ENCODE data around the gene KHNYN.

Gene KHNYN

GRCh38 chr14:24399447-24399822 lies 30.3 kb upstream of the KHNYN start:
- H3K79me2 ChIP-seq (ENCODE audit: insufficient read depth, low read length): no peaks in the 10 kb centered on the region
- no peaks in the 10 kb centered on the region for H3K9me3 ChIP-seq (ENCODE audit: insufficient read depth, low read length, severe bottlenecking)
- ATAC-seq (ENCODE audit: insufficient read depth, low read depth) (no peak), DNase-seq (no peak)
- H3K27ac ChIP-seq (ENCODE audit: low read length): no peak overlapping the region
- H3K4me1 ChIP-seq (ENCODE audit: insufficient read depth, low read length): no peaks in the 10 kb centered on the region
- H3K27me3 ChIP-seq (ENCODE audit: insufficient read depth, low read length, poor library complexity): peaks cover 57% of the 10 kb centered on the region
- H3K4me2 ChIP-seq (ENCODE audit: insufficient read depth, low read length): no peak overlapping the region
- H4K20me1 ChIP-seq (ENCODE audit: insufficient read depth, low read length): no peaks in the 10 kb centered on the region
- H2AFZ ChIP-seq (ENCODE audit: low read depth, low read length): no peak overlapping the region
- no peaks in the 10 kb centered on the region for H3K36me3 ChIP-seq (ENCODE audit: insufficient read depth, low read length)
- TF ChIP-seq EZH2 (IDR thresholded peaks at IDR 0.05; ENCODE audit: borderline replicate concordance, low read depth, low read length, severe bottlenecking) (no peak), CTCF (IDR thresholded peaks at IDR 0.05; ENCODE audit: borderline replicate concordance, extremely low read depth, low read length, poor library complexity, severe bottlenecking) (no peak)
- no peak overlapping the region for H3K4me3 ChIP-seq (ENCODE audit: low read depth in 1 of 2, low read length in 2 of 2)
- H3K9ac ChIP-seq (ENCODE audit: low read depth, low read length): no peak overlapping the region

DNA sequence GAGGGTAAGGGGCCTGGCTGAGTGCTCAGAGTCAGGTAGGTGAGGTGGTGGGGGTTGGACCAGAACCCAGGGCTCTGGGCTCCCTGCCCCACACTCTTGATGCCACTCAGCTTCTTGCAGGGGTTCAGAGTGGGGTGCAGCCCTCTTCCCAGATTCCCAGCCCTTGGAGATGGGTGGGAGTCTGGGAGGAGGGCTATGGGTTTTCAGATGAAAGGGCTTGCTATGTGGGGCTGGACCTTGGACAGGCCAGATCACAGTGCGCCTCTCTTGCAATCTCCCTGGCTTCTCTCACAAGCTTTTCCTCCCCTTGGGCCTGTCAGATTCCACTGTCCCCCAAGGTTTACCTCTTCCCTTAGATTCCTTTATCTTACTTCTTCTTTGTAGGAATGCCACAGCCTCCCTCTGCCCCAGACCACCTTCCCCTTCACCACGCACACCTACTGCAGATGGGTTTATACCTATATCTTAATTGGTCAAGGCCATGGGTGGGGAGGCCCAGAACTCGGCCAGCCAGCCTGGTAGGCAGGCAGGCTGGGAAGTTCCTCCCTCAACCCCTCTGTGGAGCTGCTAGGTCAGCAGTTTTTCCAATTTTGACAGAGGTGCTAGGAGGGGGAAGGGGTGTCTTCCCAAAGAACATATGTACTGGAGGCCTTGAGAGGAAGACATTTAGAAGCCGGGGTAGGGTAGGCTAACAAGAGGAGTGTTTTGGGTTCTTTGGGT lies 29.6 kb upstream of the KHNYN start:
- no peak overlapping the region for H3K9ac ChIP-seq (ENCODE audit: low read depth, low read length)
- no peaks in the 10 kb centered on the region for H4K20me1 ChIP-seq (ENCODE audit: insufficient read depth, low read length)
- H3K4me3 ChIP-seq (ENCODE audit: low read depth in 1 of 2, low read length in 2 of 2): no peak overlapping the region
- H3K27me3 ChIP-seq (ENCODE audit: insufficient read depth, low read length, poor library complexity): peaks cover 64% of the 10 kb centered on the region
- no peak overlapping the region for H3K27ac ChIP-seq (ENCODE audit: low read length)
- no peak overlapping the region for H2AFZ ChIP-seq (ENCODE audit: low read depth, low read length)
- DNase-seq (no peak), ATAC-seq (ENCODE audit: insufficient read depth, low read depth) (no peak)
- TF ChIP-seq EZH2 (IDR thresholded peaks at IDR 0.05; ENCODE audit: borderline replicate concordance, low read depth, low read length, severe bottlenecking) (no peak), CTCF (IDR thresholded peaks at IDR 0.05; ENCODE audit: borderline replicate concordance, extremely low read depth, low read length, poor library complexity, severe bottlenecking) (no peak)
- no peaks in the 10 kb centered on the region for H3K36me3 ChIP-seq (ENCODE audit: insufficient read depth, low read length)
- no peaks in the 10 kb centered on the region for H3K4me1 ChIP-seq (ENCODE audit: insufficient read depth, low read length)
- no peak overlapping the region for H3K4me2 ChIP-seq (ENCODE audit: insufficient read depth, low read length)
- H3K79me2 ChIP-seq (ENCODE audit: insufficient read depth, low read length): no peaks in the 10 kb centered on the region
- H3K9me3 ChIP-seq (ENCODE audit: insufficient read depth, low read length, severe bottlenecking): no peaks in the 10 kb centered on the region

DNA sequence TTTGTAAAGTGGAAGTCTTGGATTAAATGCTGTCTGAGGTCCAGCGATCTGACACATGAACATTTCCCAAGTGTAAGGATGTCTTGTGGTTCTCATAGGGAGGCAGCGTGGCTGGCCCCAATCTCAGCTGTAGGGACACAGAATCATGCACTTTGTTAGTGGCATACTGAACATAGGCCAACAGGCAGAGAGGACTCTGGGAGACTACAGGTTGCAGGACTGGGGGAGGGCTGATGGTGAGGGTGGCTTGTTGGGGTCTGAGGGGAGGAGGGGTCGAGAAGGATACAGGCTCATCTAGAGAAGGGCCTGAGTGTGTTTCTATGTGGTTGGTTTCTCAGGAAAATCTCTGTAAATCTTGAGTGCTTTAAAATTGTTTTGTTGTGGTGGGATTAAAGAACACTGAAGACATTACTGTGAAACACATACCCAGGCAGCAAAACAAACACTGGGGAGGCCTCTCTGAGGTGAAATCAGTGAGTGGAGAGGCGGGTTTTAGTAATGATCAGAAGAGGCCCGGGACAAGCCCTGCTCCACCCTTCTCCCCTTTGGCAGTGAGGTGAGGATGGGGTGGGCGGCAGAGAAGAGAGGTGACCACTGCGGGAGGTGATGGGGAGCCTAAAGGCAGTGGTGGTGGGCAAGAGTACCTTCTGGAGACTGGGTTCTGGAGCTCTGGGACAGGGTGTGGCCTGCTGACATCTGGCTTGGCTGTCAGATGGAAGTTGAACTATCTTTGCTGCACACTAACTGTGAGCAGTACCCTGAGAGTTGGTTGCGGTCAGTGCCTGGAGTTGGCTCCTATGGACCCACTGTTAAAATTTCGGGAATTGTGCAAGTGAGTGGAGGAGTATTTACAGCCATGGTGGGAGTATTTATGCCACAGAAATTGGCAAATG lies 27.7 kb upstream of the KHNYN start:
- TF ChIP-seq CTCF (IDR thresholded peaks at IDR 0.05; ENCODE audit: borderline replicate concordance, extremely low read depth, low read length, poor library complexity, severe bottlenecking): no peak
- TF ChIP-seq EZH2 (IDR thresholded peaks at IDR 0.05; ENCODE audit: borderline replicate concordance, low read depth, low read length, severe bottlenecking): no peak
- H2AFZ ChIP-seq (ENCODE audit: low read depth, low read length): no peak overlapping the region
- H3K9me3 ChIP-seq (ENCODE audit: insufficient read depth, low read length, severe bottlenecking): no peaks in the 10 kb centered on the region
- H3K9ac ChIP-seq (ENCODE audit: low read depth, low read length): no peak overlapping the region
- H3K36me3 ChIP-seq (ENCODE audit: insufficient read depth, low read length): no peaks in the 10 kb centered on the region
- H3K27me3 ChIP-seq (ENCODE audit: insufficient read depth, low read length, poor library complexity): peaks cover 53% of the 10 kb centered on the region
- no peak overlapping the region for H3K4me2 ChIP-seq (ENCODE audit: insufficient read depth, low read length)
- DNase-seq (no peak), ATAC-seq (ENCODE audit: insufficient read depth, low read depth) (no peak; the same call in 2 of the 3 replicates)
- H3K27ac ChIP-seq (ENCODE audit: low read length): no peak overlapping the region
- H3K4me1 ChIP-seq (ENCODE audit: insufficient read depth, low read length): no peaks in the 10 kb centered on the region
- H3K79me2 ChIP-seq (ENCODE audit: insufficient read depth, low read length): no peaks in the 10 kb centered on the region
- no peak overlapping the region for H3K4me3 ChIP-seq (ENCODE audit: low read depth in 1 of 2, low read length in 2 of 2)
- H4K20me1 ChIP-seq (ENCODE audit: insufficient read depth, low read length): no peaks in the 10 kb centered on the region
